Measurements from ENCODE around the gene DTHD1. TPM values are rescaled to one million over a fixed set of nuclear protein-coding genes. Genes with fewer than 3 reads are reported as not detected.

DTHD1 gene
- polyA plus RNA-seq, 3 donors: not detected

DNA sequence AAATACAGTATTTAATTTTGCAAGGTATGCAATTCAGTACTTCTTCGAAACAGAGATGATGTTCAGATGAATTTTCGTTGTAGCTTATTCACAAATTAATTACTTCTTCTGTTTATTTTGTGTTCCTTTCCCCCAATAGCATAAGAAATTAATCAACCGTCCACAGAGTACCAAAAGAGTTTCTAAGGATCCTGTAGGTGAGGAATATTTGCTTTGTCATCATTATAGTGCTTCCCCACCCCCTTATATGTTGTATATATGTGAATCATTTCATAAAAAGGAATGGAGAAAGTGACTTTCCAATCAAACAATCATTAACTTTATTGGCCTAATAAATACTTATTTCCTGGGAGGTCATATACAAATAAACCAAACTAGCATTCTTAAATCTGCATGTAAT lies 57.6 kb downstream of the DTHD1 start:
- Histone ChIP-seq H2AFZ (ENCODE audit: insufficient read depth, low read depth, low read length, poor library complexity, severe bottlenecking) (no peak overlapping the region), H3K27me3 (ENCODE audit: control insufficient read depth in 2 of 2, insufficient read depth in 2 of 2, low read length in 2 of 2) (no peaks in the 10 kb centered on the region), H3K79me2 (ENCODE audit: insufficient read depth, low read length) (no peaks in the 10 kb centered on the region), H3K4me3 (replicated peaks in 1 of 3; ENCODE audit: low read depth in 2 of 3, low read length in 3 of 3) (no peak overlapping the region), H3K36me3 (replicated peaks in 1 of 2; ENCODE audit: control insufficient read depth in 1 of 2, insufficient read depth in 2 of 2, low read length in 2 of 2) (no peaks in the 10 kb centered on the region), H3K4me2 (replicated peaks; ENCODE audit: extremely low read depth, low read length, poor library complexity, severe bottlenecking) (no peak overlapping the region), H3K27ac (ENCODE audit: low read depth in 1 of 2, low read length in 2 of 2) (no peak overlapping the region), H3K9me3 (replicated peaks in 1 of 2; ENCODE audit: control insufficient read depth in 1 of 2, insufficient read depth in 1 of 2, low read length in 2 of 2) (no peaks in the 10 kb centered on the region), H3K4me1 (ENCODE audit: control insufficient read depth in 1 of 2, insufficient read depth in 2 of 2, low read length in 2 of 2) (peaks cover 17 to 19% of the 10 kb centered on the region in 2 donors), H3K9ac (ENCODE audit: insufficient read depth, low read length, poor library complexity, severe bottlenecking) (no peak overlapping the region), H4K20me1 (ENCODE audit: insufficient read depth, low read length) (no peaks in the 10 kb centered on the region)
- Mint-ChIP-seq H3K36me3 (no peaks in the 10 kb centered on the region), H3K9me3 (no peaks in the 10 kb centered on the region), H3K4me3 (no peak overlapping the region), H3K27ac (no peak overlapping the region), H3K4me1 (peaks cover 20% of the 10 kb centered on the region), H3K27me3 (ENCODE audit: low read depth in 3 of 3) (peaks cover 0 to 3% (median 0%) of the 10 kb centered on the region in 3 donors)
- TF ChIP-seq, protein P1, sequence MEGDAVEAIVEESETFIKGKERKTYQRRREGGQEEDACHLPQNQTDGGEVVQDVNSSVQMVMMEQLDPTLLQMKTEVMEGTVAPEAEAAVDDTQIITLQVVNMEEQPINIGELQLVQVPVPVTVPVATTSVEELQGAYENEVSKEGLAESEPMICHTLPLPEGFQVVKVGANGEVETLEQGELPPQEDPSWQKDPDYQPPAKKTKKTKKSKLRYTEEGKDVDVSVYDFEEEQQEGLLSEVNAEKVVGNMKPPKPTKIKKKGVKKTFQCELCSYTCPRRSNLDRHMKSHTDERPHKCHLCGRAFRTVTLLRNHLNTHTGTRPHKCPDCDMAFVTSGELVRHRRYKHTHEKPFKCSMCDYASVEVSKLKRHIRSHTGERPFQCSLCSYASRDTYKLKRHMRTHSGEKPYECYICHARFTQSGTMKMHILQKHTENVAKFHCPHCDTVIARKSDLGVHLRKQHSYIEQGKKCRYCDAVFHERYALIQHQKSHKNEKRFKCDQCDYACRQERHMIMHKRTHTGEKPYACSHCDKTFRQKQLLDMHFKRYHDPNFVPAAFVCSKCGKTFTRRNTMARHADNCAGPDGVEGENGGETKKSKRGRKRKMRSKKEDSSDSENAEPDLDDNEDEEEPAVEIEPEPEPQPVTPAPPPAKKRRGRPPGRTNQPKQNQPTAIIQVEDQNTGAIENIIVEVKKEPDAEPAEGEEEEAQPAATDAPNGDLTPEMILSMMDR (IDR thresholded peaks at IDR 0.05): no peak
- DNase-seq: no peak
- WGBS (ENCODE audit: insufficient coverage): no CpG with 5 or more reads among the region's 3 CpGs
- intact Hi-C loops (cut with micrococcal nuclease): no loop called here

DNA sequence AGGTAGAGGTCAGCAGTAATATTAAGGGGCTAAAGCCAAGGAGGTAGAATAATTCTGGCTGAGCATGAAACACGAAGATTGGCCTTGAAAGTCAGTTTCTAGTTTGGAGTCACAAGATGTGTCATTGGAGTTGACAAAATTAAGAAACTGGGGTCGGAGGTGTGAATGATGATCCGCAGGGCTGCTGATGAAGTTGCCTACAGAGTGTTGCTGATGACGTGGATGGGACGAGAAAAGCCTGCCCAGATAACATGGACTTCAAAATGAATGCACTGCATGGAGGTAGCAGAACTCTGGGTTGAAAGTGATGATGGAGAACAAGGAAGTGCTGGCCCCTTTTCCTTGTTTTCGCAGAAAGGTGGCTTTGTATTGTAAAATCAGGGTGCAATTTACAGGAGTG lies 60.5 kb downstream of the DTHD1 start:
- Histone ChIP-seq H3K4me3 (replicated peaks in 1 of 3; ENCODE audit: low read depth in 2 of 3, low read length in 3 of 3) (no peak overlapping the region), H3K27ac (ENCODE audit: low read depth in 1 of 2, low read length in 2 of 2) (no peak overlapping the region), H3K9ac (ENCODE audit: insufficient read depth, low read length, poor library complexity, severe bottlenecking) (no peak overlapping the region), H4K20me1 (ENCODE audit: insufficient read depth, low read length) (no peaks in the 10 kb centered on the region), H2AFZ (ENCODE audit: insufficient read depth, low read depth, low read length, poor library complexity, severe bottlenecking) (no peak overlapping the region), H3K79me2 (ENCODE audit: insufficient read depth, low read length) (no peaks in the 10 kb centered on the region), H3K9me3 (replicated peaks in 1 of 2; ENCODE audit: control insufficient read depth in 1 of 2, insufficient read depth in 1 of 2, low read length in 2 of 2) (no peaks in the 10 kb centered on the region), H3K4me1 (ENCODE audit: control insufficient read depth in 1 of 2, insufficient read depth in 2 of 2, low read length in 2 of 2) (peaks cover 13 to 15% of the 10 kb centered on the region in 2 donors), H3K27me3 (ENCODE audit: control insufficient read depth in 2 of 2, insufficient read depth in 2 of 2, low read length in 2 of 2) (no peaks in the 10 kb centered on the region), H3K36me3 (replicated peaks in 1 of 2; ENCODE audit: control insufficient read depth in 1 of 2, insufficient read depth in 2 of 2, low read length in 2 of 2) (no peaks in the 10 kb centered on the region), H3K4me2 (replicated peaks; ENCODE audit: extremely low read depth, low read length, poor library complexity, severe bottlenecking) (no peak overlapping the region)
- Mint-ChIP-seq H3K36me3 (no peaks in the 10 kb centered on the region), H3K27ac (no peak overlapping the region), H3K4me3 (no peak overlapping the region), H3K4me1 (peaks cover 14% of the 10 kb centered on the region), H3K27me3 (ENCODE audit: low read depth in 3 of 3) (peaks cover 0 to 1% (median 0%) of the 10 kb centered on the region in 3 donors), H3K9me3 (no peaks in the 10 kb centered on the region)
- DNase-seq: no peak
- 98% methylated on average over 6 of the region's 6 CpGs for WGBS (ENCODE audit: insufficient coverage)
- TF ChIP-seq, protein P1 (IDR thresholded peaks at IDR 0.05): no peak
- intact Hi-C loops (cut with micrococcal nuclease): no loop called here
